Measurements from ENCODE around the gene VPS18.

VPS18 gene

GRCh38 chr15:40915116-40915661 lies 20.9 kb downstream of the VPS18 start:
- Mint-ChIP-seq H3K27me3 (no peaks in the 10 kb centered on the region), H3K4me1 (peaks cover 4% of the 10 kb centered on the region), H3K4me3 (no peak overlapping the region), H3K27ac (no peak overlapping the region), H3K36me3 (no peaks in the 10 kb centered on the region), H3K9me3 (no peaks in the 10 kb centered on the region)
- DNase-seq (ENCODE audit: low spot score in 2 of 2): no peak
- no peak for ATAC-seq (ENCODE audit: low read depth)

- Mint-ChIP-seq H3K27me3 (no peaks in the 10 kb centered on the region), H3K9me3 (no peaks in the 10 kb centered on the region), H3K4me1 (peaks cover 4% of the 10 kb centered on the region), H3K36me3 (no peaks in the 10 kb centered on the region), H3K27ac (no peak overlapping the region), H3K4me3 (no peak overlapping the region)
- DNase-seq (ENCODE audit: low spot score in 2 of 2) (no peak), ATAC-seq (ENCODE audit: low read depth) (no peak)
These were observed 21.4 kb downstream of the VPS18 start for GRCh38 chr15:40915679-40916078.

- no peaks in the 10 kb centered on the region for H3K27me3 Mint-ChIP-seq
- ATAC-seq (ENCODE audit: low read depth): no peak
- H3K36me3 Mint-ChIP-seq: no peaks in the 10 kb centered on the region
These were observed 23.3 kb downstream of the VPS18 start for GRCh38 chr15:40917585-40917984.

GRCh38 chr15:40918146-40918798 lies 24.0 kb downstream of the VPS18 start:
- H3K4me1 Mint-ChIP-seq: peaks cover 4% of the 10 kb centered on the region
- H3K36me3 Mint-ChIP-seq: no peaks in the 10 kb centered on the region
- H3K27ac Mint-ChIP-seq: no peak overlapping the region
- H3K27me3 Mint-ChIP-seq: no peaks in the 10 kb centered on the region
- H3K9me3 Mint-ChIP-seq: no peaks in the 10 kb centered on the region
- H3K4me3 Mint-ChIP-seq: no peak overlapping the region
- no peak for DNase-seq (ENCODE audit: low spot score in 2 of 2)
- ATAC-seq (ENCODE audit: low read depth): no peak

More at GRCh38 chr15:40917585-40917984, 23.3 kb downstream of the VPS18 start:
- H3K4me1 Mint-ChIP-seq: peaks cover 4% of the 10 kb centered on the region
- DNase-seq (ENCODE audit: low spot score in 2 of 2): no peak
- H3K27ac Mint-ChIP-seq: no peak overlapping the region
- H3K9me3 Mint-ChIP-seq: no peaks in the 10 kb centered on the region
- no peak overlapping the region for H3K4me3 Mint-ChIP-seq

GRCh38 chr15:40918799-40919392 lies 24.6 kb downstream of the VPS18 start:
- no peak for ATAC-seq (ENCODE audit: low read depth)
- Mint-ChIP-seq H3K4me1 (peaks cover 2% of the 10 kb centered on the region), H3K36me3 (no peaks in the 10 kb centered on the region), H3K4me3 (no peak overlapping the region), H3K9me3 (no peaks in the 10 kb centered on the region), H3K27ac (no peak overlapping the region), H3K27me3 (no peaks in the 10 kb centered on the region)
- DNase-seq (ENCODE audit: low spot score in 2 of 2): no peak

GRCh38 chr15:40921949-40922607 lies 27.8 kb downstream of the VPS18 start:
- no peaks in the 10 kb centered on the region for H3K36me3 Mint-ChIP-seq
- H3K9me3 Mint-ChIP-seq: no peaks in the 10 kb centered on the region
- DNase-seq (ENCODE audit: low spot score in 2 of 2) (no peak), ATAC-seq (ENCODE audit: low read depth) (no peak)
- H3K27me3 Mint-ChIP-seq: peaks cover 10% of the 10 kb centered on the region
- H3K27ac Mint-ChIP-seq: no peak overlapping the region
- no peak overlapping the region for H3K4me3 Mint-ChIP-seq
- peaks cover 9% of the 10 kb centered on the region for H3K4me1 Mint-ChIP-seq

GRCh38 chr15:40922608-40923005 lies 28.4 kb downstream of the VPS18 start:
- peaks cover 13% of the 10 kb centered on the region for H3K27me3 Mint-ChIP-seq
- no peaks in the 10 kb centered on the region for H3K9me3 Mint-ChIP-seq
- no peak for ATAC-seq (ENCODE audit: low read depth)
- peaks cover 12% of the 10 kb centered on the region for H3K4me1 Mint-ChIP-seq
- no peak overlapping the region for H3K4me3 Mint-ChIP-seq
- DNase-seq (ENCODE audit: low spot score in 2 of 2): no peak
- no peaks in the 10 kb centered on the region for H3K36me3 Mint-ChIP-seq
- no peak overlapping the region for H3K27ac Mint-ChIP-seq

GRCh38 chr15:40923551-40923950 lies 29.3 kb downstream of the VPS18 start:
- Mint-ChIP-seq H3K36me3 (no peaks in the 10 kb centered on the region), H3K9me3 (no peaks in the 10 kb centered on the region), H3K27ac (no peak overlapping the region), H3K4me1 (peaks cover 14% of the 10 kb centered on the region), H3K4me3 (no peak overlapping the region), H3K27me3 (peaks cover 13% of the 10 kb centered on the region)
- DNase-seq (ENCODE audit: low spot score in 2 of 2) (no peak), ATAC-seq (ENCODE audit: low read depth) (no peak)

GRCh38 chr15:40925495-40925862 lies 31.2 kb downstream of the VPS18 start:
- H3K27me3 Mint-ChIP-seq: peaks cover 21% of the 10 kb centered on the region
- peaks cover 28% of the 10 kb centered on the region for H3K4me1 Mint-ChIP-seq
- no peak overlapping the region for H3K4me3 Mint-ChIP-seq
- no peaks in the 10 kb centered on the region for H3K9me3 Mint-ChIP-seq
- no peak for ATAC-seq (ENCODE audit: low read depth)
- no peaks in the 10 kb centered on the region for H3K36me3 Mint-ChIP-seq
- DNase-seq (ENCODE audit: low spot score in 2 of 2): no peak
- no peak overlapping the region for H3K27ac Mint-ChIP-seq

GRCh38 chr15:40925863-40926658 lies 31.8 kb downstream of the VPS18 start:
- ATAC-seq (ENCODE audit: low read depth) (peak; percentile 24), DNase-seq (ENCODE audit: low spot score in 2 of 2) (no peak)
- Mint-ChIP-seq H3K4me3 (peak overlapping the region; percentile 74), H3K27ac (no peak overlapping the region), H3K9me3 (no peaks in the 10 kb centered on the region), H3K4me1 (peaks cover 33% of the 10 kb centered on the region), H3K27me3 (peaks cover 24% of the 10 kb centered on the region), H3K36me3 (no peaks in the 10 kb centered on the region)

GRCh38 chr15:40926659-40927494 lies 32.6 kb downstream of the VPS18 start:
- H3K27ac Mint-ChIP-seq: no peak overlapping the region
- ATAC-seq (ENCODE audit: low read depth): no peak
- peak overlapping the region; percentile 74 for H3K4me3 Mint-ChIP-seq
- no peak for DNase-seq (ENCODE audit: low spot score in 2 of 2)
- H3K9me3 Mint-ChIP-seq: no peaks in the 10 kb centered on the region
- H3K4me1 Mint-ChIP-seq: peaks cover 34% of the 10 kb centered on the region
- H3K36me3 Mint-ChIP-seq: no peaks in the 10 kb centered on the region
- H3K27me3 Mint-ChIP-seq: peaks cover 29% of the 10 kb centered on the region

- no peak overlapping the region for H3K27ac Mint-ChIP-seq
- DNase-seq (ENCODE audit: low spot score in 2 of 2) (no peak), ATAC-seq (ENCODE audit: low read depth) (no peak)
- no peaks in the 10 kb centered on the region for H3K9me3 Mint-ChIP-seq
- peaks cover 34% of the 10 kb centered on the region for H3K27me3 Mint-ChIP-seq
- H3K36me3 Mint-ChIP-seq: no peaks in the 10 kb centered on the region
- peaks cover 34% of the 10 kb centered on the region for H3K4me1 Mint-ChIP-seq
- H3K4me3 Mint-ChIP-seq: peak overlapping the region; percentile 74
These were observed 33.2 kb downstream of the VPS18 start for GRCh38 chr15:40927495-40927872.

Measured in memory B cell (primary cell).